ENCODE results near the gene OR6B2. TPM values are rescaled to one million over a fixed set of nuclear protein-coding genes. Genes with fewer than 3 reads are reported as not detected.

The OR6B2 gene
- total RNA-seq, 1 donor from 2014 or later = 0.23 TPM

DNA sequence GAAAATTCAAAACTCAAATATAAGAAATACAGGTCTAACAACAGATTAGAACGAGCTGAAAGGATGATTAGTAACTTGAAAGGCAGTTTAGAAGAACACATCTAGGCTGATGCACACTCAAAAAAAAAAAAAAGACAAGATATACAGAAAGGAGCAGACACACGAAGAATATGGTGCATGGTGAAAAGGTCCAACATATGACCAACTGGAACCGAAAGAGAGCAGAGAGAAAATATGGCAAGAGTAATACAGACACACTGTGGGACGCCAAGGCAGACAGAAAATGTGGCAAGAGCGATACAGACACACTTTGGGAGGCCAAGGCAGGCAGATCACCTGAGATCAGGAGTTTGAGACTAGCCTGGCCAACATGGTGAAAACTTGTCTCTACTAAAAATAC, 44.9 kb downstream of the OR6B2 start:
- H3K36me3 Mint-ChIP-seq (ENCODE audit: low read depth, unreplicated experiment) = peaks cover 43% of the 10 kb centered on the region
- no peak for DNase-seq (ENCODE audit: low spot score)

DNA sequence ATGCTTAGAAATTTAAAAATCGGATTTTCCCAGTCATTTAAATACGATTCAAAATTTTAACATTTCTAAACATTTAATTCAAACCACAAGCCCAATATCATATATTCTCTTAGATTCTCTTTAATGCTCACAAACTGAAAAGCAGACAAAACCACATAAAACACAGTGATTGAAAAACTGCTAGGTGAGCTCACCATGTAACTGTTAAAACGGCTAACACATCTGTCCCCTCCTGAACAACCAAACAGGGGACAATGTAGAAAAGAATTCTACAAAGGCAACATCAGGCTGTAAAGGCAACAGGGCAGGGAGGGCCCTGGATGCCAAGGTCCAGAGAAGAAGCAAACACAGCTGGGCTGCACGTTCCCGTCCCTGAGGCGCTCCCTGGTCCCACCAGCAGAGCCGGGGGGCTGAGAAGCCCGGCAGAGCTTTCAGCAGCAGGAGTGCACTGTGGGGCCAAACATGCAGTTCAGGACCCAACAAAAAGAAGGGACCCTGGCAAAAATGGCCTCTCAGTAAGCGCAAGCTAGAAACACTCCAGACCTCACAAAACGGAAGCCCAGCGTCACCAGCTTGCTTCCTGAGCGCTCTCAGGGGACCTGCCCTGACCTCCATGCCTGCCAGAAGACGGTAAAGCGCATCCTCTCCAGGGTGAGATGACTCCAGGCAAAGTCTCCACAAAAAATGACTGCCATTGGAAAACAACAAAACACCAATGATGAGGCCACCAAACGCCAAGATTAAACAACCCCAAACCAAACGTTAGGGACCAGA, 45.6 kb downstream of the OR6B2 start:
- Mint-ChIP-seq H3K4me1 (ENCODE audit: unreplicated experiment) (no peaks in the 10 kb centered on the region), H3K4me3 (ENCODE audit: unreplicated experiment) (no peak overlapping the region)

More for the DNA sequence above, 44.9 kb downstream of the OR6B2 start:
- Mint-ChIP-seq H3K27me3 (ENCODE audit: unreplicated experiment) (no peaks in the 10 kb centered on the region), H3K4me1 (ENCODE audit: unreplicated experiment) (no peaks in the 10 kb centered on the region), H3K27ac (ENCODE audit: unreplicated experiment) (no peak overlapping the region), H3K4me3 (ENCODE audit: unreplicated experiment) (peak overlapping the region; percentile 64), H3K9me3 (ENCODE audit: unreplicated experiment) (peaks cover 5% of the 10 kb centered on the region)
- TF ChIP-seq, protein P1, sequence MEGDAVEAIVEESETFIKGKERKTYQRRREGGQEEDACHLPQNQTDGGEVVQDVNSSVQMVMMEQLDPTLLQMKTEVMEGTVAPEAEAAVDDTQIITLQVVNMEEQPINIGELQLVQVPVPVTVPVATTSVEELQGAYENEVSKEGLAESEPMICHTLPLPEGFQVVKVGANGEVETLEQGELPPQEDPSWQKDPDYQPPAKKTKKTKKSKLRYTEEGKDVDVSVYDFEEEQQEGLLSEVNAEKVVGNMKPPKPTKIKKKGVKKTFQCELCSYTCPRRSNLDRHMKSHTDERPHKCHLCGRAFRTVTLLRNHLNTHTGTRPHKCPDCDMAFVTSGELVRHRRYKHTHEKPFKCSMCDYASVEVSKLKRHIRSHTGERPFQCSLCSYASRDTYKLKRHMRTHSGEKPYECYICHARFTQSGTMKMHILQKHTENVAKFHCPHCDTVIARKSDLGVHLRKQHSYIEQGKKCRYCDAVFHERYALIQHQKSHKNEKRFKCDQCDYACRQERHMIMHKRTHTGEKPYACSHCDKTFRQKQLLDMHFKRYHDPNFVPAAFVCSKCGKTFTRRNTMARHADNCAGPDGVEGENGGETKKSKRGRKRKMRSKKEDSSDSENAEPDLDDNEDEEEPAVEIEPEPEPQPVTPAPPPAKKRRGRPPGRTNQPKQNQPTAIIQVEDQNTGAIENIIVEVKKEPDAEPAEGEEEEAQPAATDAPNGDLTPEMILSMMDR (IDR thresholded peaks at IDR 0.05; ENCODE audit: unreplicated experiment) = no peak

DNA sequence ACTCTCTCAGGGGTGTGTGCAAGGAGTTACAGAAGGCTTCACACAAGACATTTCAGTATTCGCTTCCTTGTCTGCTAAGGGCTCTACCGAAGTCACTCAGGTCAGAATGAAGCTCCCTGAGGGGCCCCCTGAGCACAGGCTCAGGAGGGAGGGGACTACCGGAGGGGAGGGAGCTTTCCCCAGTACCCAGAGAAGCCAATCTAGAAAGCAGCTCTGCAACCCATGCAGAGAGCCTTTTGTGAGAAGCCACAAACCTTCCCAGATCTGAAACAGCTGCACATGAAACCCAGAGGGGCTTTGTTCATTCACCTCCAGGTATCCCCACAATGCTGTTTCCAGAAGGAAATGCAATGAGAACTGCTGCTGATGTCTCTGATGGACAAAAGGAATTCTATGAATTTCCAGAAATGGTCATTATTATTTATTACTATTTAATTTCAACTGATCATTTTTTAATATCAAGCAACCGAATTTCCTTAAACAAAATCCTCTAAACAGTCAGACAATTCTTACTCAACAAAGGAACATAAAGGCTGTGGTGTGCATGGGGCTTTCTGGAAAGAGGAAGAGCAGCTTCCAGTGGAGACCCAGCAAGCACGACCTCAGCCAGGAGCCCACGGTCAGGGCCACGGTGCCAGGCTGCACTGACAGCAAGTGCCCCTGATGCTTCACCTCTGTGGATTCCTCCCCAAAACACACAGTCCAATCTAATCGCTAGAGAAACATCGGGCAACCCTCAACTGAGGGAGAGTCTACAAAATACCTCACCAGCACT, 47.0 kb downstream of the OR6B2 start:
- H3K27ac Mint-ChIP-seq (ENCODE audit: unreplicated experiment) = no peak overlapping the region
- peaks cover 5% of the 10 kb centered on the region for H3K27me3 Mint-ChIP-seq (ENCODE audit: unreplicated experiment)
- no peak for DNase-seq (ENCODE audit: low spot score)
- no peak overlapping the region for H3K4me3 Mint-ChIP-seq (ENCODE audit: unreplicated experiment)
- peaks cover 5% of the 10 kb centered on the region for H3K9me3 Mint-ChIP-seq (ENCODE audit: unreplicated experiment)
- H3K4me1 Mint-ChIP-seq (ENCODE audit: unreplicated experiment) = no peaks in the 10 kb centered on the region
- peaks cover 40% of the 10 kb centered on the region for H3K36me3 Mint-ChIP-seq (ENCODE audit: low read depth, unreplicated experiment)
- TF ChIP-seq, protein P1 (IDR thresholded peaks at IDR 0.05; ENCODE audit: unreplicated experiment) = no peak

More for the DNA sequence above, 45.6 kb downstream of the OR6B2 start:
- DNase-seq (ENCODE audit: low spot score) = no peak
- TF ChIP-seq, protein P1 (IDR thresholded peaks at IDR 0.05; ENCODE audit: unreplicated experiment) = no peak
- no peak overlapping the region for H3K27ac Mint-ChIP-seq (ENCODE audit: unreplicated experiment)
- peaks cover 43% of the 10 kb centered on the region for H3K36me3 Mint-ChIP-seq (ENCODE audit: low read depth, unreplicated experiment)
- H3K9me3 Mint-ChIP-seq (ENCODE audit: unreplicated experiment) = peaks cover 5% of the 10 kb centered on the region
- peaks cover 5% of the 10 kb centered on the region for H3K27me3 Mint-ChIP-seq (ENCODE audit: unreplicated experiment)

Other genes starting within 250 kb of the OR6B2 start
- 131 TPM for gene NDUFA10, start 5.1 kb downstream of the OR6B2 start, total RNA-seq (ENCODE audit: unreplicated experiment)
- gene OR6B3, start 23.1 kb upstream of the OR6B2 start, total RNA-seq (ENCODE audit: unreplicated experiment) = not detected
- gene COPS9, start 105.9 kb upstream of the OR6B2 start, total RNA-seq (ENCODE audit: unreplicated experiment) = 165 TPM
- not detected for gene OTOS, start 110.2 kb upstream of the OR6B2 start, total RNA-seq (ENCODE audit: unreplicated experiment)